ENCODE results near the gene ATG9B. TPM values are rescaled to one million over a fixed set of nuclear protein-coding genes. Genes with fewer than 3 reads are reported as not detected.

The ATG9B gene
- total and polyA plus RNA-seq, 9 of the 15 experiments (the other 6 are each of a cell fraction or from before 2014, with no cell fraction given) = 0.29 to 8.0 (median 2.1) TPM

DNA sequence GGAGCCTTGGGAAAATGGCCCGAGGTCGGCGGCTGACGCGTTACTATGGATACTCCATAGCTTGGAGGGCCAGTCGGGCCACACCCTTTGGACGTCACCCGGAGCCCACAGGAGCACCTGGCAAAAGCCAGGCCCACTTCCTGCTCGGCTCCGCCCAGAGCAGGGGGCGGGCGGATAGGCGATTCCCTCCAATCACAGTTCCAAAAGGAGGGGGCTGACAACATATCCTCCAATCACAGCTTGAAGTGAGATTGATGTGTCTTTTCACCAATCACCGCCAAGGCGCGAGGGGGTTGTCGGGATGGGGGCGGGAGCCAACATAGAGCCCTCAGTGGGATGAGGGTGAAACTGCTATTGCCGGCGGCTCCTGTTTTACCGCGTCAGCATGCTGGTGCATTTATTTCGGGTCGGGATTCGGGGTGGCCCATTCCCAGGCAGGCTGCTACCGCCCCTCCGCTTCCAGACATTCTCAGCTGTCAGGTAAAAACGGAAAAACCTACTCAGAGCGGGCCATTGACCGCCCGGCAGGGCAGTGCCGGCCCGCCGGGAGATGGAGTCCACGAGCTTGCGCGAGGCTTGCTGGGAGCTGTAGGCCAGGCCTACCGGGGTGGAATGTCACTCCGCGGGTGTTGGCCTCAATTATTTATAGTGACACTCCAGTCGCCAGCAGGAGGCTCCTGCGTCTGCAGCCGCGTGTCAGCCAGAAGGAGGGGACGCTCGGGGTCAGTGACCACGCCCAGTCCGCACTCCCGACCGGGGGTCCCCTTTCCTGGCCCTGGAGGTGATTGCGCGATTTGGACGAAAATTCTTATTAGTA, 4.0 kb upstream of the ATG9B start, which contains the start of gene ABCB8 (continued):
- TF ChIP-seq, protein P1, sequence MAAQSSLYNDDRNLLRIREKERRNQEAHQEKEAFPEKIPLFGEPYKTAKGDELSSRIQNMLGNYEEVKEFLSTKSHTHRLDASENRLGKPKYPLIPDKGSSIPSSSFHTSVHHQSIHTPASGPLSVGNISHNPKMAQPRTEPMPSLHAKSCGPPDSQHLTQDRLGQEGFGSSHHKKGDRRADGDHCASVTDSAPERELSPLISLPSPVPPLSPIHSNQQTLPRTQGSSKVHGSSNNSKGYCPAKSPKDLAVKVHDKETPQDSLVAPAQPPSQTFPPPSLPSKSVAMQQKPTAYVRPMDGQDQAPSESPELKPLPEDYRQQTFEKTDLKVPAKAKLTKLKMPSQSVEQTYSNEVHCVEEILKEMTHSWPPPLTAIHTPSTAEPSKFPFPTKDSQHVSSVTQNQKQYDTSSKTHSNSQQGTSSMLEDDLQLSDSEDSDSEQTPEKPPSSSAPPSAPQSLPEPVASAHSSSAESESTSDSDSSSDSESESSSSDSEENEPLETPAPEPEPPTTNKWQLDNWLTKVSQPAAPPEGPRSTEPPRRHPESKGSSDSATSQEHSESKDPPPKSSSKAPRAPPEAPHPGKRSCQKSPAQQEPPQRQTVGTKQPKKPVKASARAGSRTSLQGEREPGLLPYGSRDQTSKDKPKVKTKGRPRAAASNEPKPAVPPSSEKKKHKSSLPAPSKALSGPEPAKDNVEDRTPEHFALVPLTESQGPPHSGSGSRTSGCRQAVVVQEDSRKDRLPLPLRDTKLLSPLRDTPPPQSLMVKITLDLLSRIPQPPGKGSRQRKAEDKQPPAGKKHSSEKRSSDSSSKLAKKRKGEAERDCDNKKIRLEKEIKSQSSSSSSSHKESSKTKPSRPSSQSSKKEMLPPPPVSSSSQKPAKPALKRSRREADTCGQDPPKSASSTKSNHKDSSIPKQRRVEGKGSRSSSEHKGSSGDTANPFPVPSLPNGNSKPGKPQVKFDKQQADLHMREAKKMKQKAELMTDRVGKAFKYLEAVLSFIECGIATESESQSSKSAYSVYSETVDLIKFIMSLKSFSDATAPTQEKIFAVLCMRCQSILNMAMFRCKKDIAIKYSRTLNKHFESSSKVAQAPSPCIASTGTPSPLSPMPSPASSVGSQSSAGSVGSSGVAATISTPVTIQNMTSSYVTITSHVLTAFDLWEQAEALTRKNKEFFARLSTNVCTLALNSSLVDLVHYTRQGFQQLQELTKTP (IDR thresholded peaks at IDR 0.05; ENCODE audit: low read depth in 1 of 2, partially characterized antibody in 2 of 2) = peak; percentile 88 to 99
- TF ChIP-seq ZKSCAN3 (CRISPR knock-in tag; IDR thresholded peaks at IDR 0.05) (no peak), ZNF175 (CRISPR knock-in tag; IDR thresholded peaks at IDR 0.05; ENCODE audit: low read depth) (peak; percentile 64; the same call in 1 of the 2 replicates), ZNF695 (CRISPR knock-in tag; IDR thresholded peaks at IDR 0.05) (no peak), NR2C1 (IDR thresholded peaks at IDR 0.05) (peak; percentile 85), NR2C1 (tag; IDR thresholded peaks at IDR 0.05) (peak; percentile 91), ZNF217 (CRISPR knock-in tag; IDR thresholded peaks at IDR 0.05) (no peak), GATA2 (CRISPR knock-in tag; IDR thresholded peaks at IDR 0.05) (no peak), MECOM (CRISPR knock-in tag; IDR thresholded peaks at IDR 0.05) (no peak), ZC3H8 (IDR thresholded peaks at IDR 0.05) (no peak)
- TF ChIP-seq, protein P2, sequence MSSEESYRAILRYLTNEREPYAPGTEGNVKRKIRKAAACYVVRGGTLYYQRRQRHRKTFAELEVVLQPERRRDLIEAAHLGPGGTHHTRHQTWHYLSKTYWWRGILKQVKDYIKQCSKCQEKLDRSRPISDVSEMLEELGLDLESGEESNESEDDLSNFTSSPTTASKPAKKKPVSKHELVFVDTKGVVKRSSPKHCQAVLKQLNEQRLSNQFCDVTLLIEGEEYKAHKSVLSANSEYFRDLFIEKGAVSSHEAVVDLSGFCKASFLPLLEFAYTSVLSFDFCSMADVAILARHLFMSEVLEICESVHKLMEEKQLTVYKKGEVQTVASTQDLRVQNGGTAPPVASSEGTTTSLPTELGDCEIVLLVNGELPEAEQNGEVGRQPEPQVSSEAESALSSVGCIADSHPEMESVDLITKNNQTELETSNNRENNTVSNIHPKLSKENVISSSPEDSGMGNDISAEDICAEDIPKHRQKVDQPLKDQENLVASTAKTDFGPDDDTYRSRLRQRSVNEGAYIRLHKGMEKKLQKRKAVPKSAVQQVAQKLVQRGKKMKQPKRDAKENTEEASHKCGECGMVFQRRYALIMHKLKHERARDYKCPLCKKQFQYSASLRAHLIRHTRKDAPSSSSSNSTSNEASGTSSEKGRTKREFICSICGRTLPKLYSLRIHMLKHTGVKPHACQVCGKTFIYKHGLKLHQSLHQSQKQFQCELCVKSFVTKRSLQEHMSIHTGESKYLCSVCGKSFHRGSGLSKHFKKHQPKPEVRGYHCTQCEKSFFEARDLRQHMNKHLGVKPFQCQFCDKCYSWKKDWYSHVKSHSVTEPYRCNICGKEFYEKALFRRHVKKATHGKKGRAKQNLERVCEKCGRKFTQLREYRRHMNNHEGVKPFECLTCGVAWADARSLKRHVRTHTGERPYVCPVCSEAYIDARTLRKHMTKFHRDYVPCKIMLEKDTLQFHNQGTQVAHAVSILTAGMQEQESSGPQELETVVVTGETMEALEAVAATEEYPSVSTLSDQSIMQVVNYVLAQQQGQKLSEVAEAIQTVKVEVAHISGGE (CRISPR knock-in tag; IDR thresholded peaks at IDR 0.05) = peak in 1 of 3 experiments; percentile 83; a peak in 2 of 6 replicates
- TF ChIP-seq, protein P3, sequence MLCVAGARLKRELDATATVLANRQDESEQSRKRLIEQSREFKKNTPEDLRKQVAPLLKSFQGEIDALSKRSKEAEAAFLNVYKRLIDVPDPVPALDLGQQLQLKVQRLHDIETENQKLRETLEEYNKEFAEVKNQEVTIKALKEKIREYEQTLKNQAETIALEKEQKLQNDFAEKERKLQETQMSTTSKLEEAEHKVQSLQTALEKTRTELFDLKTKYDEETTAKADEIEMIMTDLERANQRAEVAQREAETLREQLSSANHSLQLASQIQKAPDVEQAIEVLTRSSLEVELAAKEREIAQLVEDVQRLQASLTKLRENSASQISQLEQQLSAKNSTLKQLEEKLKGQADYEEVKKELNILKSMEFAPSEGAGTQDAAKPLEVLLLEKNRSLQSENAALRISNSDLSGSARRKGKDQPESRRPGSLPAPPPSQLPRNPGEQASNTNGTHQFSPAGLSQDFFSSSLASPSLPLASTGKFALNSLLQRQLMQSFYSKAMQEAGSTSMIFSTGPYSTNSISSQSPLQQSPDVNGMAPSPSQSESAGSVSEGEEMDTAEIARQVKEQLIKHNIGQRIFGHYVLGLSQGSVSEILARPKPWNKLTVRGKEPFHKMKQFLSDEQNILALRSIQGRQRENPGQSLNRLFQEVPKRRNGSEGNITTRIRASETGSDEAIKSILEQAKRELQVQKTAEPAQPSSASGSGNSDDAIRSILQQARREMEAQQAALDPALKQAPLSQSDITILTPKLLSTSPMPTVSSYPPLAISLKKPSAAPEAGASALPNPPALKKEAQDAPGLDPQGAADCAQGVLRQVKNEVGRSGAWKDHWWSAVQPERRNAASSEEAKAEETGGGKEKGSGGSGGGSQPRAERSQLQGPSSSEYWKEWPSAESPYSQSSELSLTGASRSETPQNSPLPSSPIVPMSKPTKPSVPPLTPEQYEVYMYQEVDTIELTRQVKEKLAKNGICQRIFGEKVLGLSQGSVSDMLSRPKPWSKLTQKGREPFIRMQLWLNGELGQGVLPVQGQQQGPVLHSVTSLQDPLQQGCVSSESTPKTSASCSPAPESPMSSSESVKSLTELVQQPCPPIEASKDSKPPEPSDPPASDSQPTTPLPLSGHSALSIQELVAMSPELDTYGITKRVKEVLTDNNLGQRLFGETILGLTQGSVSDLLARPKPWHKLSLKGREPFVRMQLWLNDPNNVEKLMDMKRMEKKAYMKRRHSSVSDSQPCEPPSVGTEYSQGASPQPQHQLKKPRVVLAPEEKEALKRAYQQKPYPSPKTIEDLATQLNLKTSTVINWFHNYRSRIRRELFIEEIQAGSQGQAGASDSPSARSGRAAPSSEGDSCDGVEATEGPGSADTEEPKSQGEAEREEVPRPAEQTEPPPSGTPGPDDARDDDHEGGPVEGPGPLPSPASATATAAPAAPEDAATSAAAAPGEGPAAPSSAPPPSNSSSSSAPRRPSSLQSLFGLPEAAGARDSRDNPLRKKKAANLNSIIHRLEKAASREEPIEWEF (CRISPR knock-in tag; IDR thresholded peaks at IDR 0.05) = no peak
